SK-N-SH (cell line): Measurements from ENCODE around the gene SMURF1. TPM values are rescaled to one million over a fixed set of nuclear protein-coding genes. Genes with fewer than 3 reads are reported as not detected.

ENCODE experiments used
- CTCF ChIA-PET: fragments of 300-600, 350-600 bp; formaldehyde crosslinking; extraction: SDS; loops from one replicate; lab custom pipeline; 2021; lab: Yijun Ruan, JAX
- POLR2A ChIA-PET: fragments of 350-600 bp; sonication (Branson Sonifier 250); formaldehyde crosslinking; extraction: SDS; loops from one replicate; lab custom pipeline; 2020; ENCODE audit warnings: antibody characterized with exemption, inconsistent platforms; lab: Yijun Ruan, JAX
- DNase-seq: peaks from one replicate; pipeline ENCODE4 v3.0.0; 2012
- H2AFZ ChIP-seq: fragments of 200-600 bp; sonication (generic); 2 replicates; pipeline ENCODE4 v1.8.1; 2016; ENCODE audit warnings: antibody characterized with exemption, mild to moderate bottlenecking, low read depth
- H3F3A ChIP-seq: fragments of 200-600 bp; sonication (generic); replicated peaks from 2 replicates; pipeline ENCODE3; 2016; ENCODE audit warnings: antibody characterized with exemption, mild to moderate bottlenecking; ENCODE audit not compliant: insufficient read depth
- H3K27ac ChIP-seq, 2 experiments: fragments of 200-500 bp in 1 of 2; fragments of 200-600 bp in 1 of 2; sonication (Bioruptor generic) in 1 of 2; sonication (generic), shearing (Covaris generic) in 1 of 2; 2 replicates each; pipeline versions ENCODE4 v1.5.1 to v1.6.1; 2014 to 2016; ENCODE audit warnings: low read depth in 2 of 2, inconsistent platforms in 1 of 2, low read length in 1 of 2, mild to moderate bottlenecking in 1 of 2, mixed read lengths in 1 of 2
- H3K27me3 ChIP-seq: fragments of 200-600 bp; sonication (generic), shearing (Covaris generic); 2 replicates; pipeline ENCODE4 v1.6.1; 2016; ENCODE audit warnings: mixed run types; ENCODE audit not compliant: insufficient read depth
- H3K36me3 ChIP-seq, 2 experiments: fragments of 200-500 bp in 1 of 2; fragments of 200-600 bp in 1 of 2; sonication (Bioruptor generic) in 1 of 2; sonication (generic) in 1 of 2; replicated peaks in 1 of 2; 2 replicates each; pipeline versions ENCODE3 to v1.5.1; 2014 to 2016; ENCODE audit warnings: low read length in 1 of 2, mild to moderate bottlenecking in 1 of 2; ENCODE audit not compliant: insufficient read depth in 2 of 2, control insufficient read depth in 1 of 2
- H3K4me1 ChIP-seq, 2 experiments: fragments of 200-500 bp in 1 of 2; fragments of 200-600 bp in 1 of 2; sonication (Bioruptor generic) in 1 of 2; sonication (generic), shearing (Covaris generic) in 1 of 2; 2 replicates each; pipeline versions ENCODE4 v1.5.1 to v1.6.1; 2014 to 2016; ENCODE audit warnings: low read depth in 1 of 2, low read length in 1 of 2, mixed run types in 1 of 2; ENCODE audit not compliant: insufficient read depth in 2 of 2, control insufficient read depth in 1 of 2
- H3K4me2 ChIP-seq: fragments of 200-600 bp; sonication (generic), shearing (Covaris generic); 2 replicates; pipeline ENCODE4 v1.6.1; 2017; ENCODE audit warnings: mixed run types
- H3K4me3 ChIP-seq, 2 experiments: fragments of 200-500 bp in 1 of 2; fragments of 200-600 bp in 1 of 2; sonication (Bioruptor generic) in 1 of 2; sonication (generic), shearing (Covaris generic) in 1 of 2; 2 replicates each; pipeline versions ENCODE4 v1.5.1 to v1.8.1; 2014 to 2016; ENCODE audit warnings: low read depth in 2 of 2, inconsistent platforms in 1 of 2, low read length in 1 of 2, mild to moderate bottlenecking in 1 of 2, mixed read lengths in 1 of 2, moderate library complexity in 1 of 2
- H3K79me2 ChIP-seq: fragments of 200-600 bp; sonication (generic); 2 replicates; pipeline ENCODE4 v1.8.1; 2017; ENCODE audit warnings: mild to moderate bottlenecking; ENCODE audit not compliant: insufficient read depth
- H3K9ac ChIP-seq: fragments of 200-600 bp; sonication (generic); 2 replicates; pipeline ENCODE4 v1.6.1; 2017; ENCODE audit warnings: mixed run types
- H3K9me2 ChIP-seq: fragments of 200-600 bp; sonication (generic); 2 replicates; pipeline ENCODE4 v1.6.1; 2017; ENCODE audit warnings: mixed run types
- H3K9me3 ChIP-seq: fragments of 200-600 bp; sonication (generic); 2 replicates; pipeline ENCODE4 v1.6.1; 2017; ENCODE audit warnings: mixed run types, mild to moderate bottlenecking, moderate library complexity
- H4K20me1 ChIP-seq: fragments of 200-600 bp; sonication (generic); 2 replicates; pipeline ENCODE4 v1.6.1; 2017; ENCODE audit warnings: mild to moderate bottlenecking, mixed run types; ENCODE audit not compliant: insufficient read depth
- CHD2 ChIP-seq: fragments of 150-350 bp; IDR thresholded peaks from 2 replicates; pipeline ENCODE4 v1.6.1; 2018; ENCODE audit warnings: low read length; ENCODE audit not compliant: partially characterized antibody
- EZH2phosphoT487 ChIP-seq: fragments of 200-600 bp; sonication (generic); IDR thresholded peaks from 2 replicates; pipeline ENCODE4 v1.6.1; 2017; ENCODE audit warnings: low read depth, mixed run types, mild to moderate bottlenecking, antibody characterized with exemption, moderate library complexity, borderline replicate concordance
- FOXM1 ChIP-seq: IDR thresholded peaks from 2 replicates; pipeline ENCODE4 v1.4.0; 2012; ENCODE audit warnings: low read depth, mild to moderate bottlenecking
- MEF2A ChIP-seq: IDR thresholded peaks from 2 replicates; pipeline ENCODE4 v1.4.0; 2012; ENCODE audit warnings: low read depth, borderline replicate concordance
- NFIC ChIP-seq: IDR thresholded peaks from 2 replicates; pipeline ENCODE4 v1.4.0; 2012; ENCODE audit warnings: borderline replicate concordance
- POLR2AphosphoS5 ChIP-seq: IDR thresholded peaks from 2 replicates; pipeline ENCODE4 v1.6.1; 2012; ENCODE audit warnings: low read depth, low read length
- RAD21 ChIP-seq: IDR thresholded peaks from 2 replicates; pipeline ENCODE4 v1.6.1; 2012; ENCODE audit warnings: mild to moderate bottlenecking, low read length
- RXRA ChIP-seq: IDR thresholded peaks from 2 replicates; pipeline ENCODE4 v1.4.0; 2012; ENCODE audit warnings: low read depth, mild to moderate bottlenecking, borderline replicate concordance
- TCF12 ChIP-seq: IDR thresholded peaks from 2 replicates; pipeline ENCODE4 v1.4.0; 2012
- TEAD4 ChIP-seq: IDR thresholded peaks from 2 replicates; pipeline ENCODE4 v1.4.0; 2012; ENCODE audit warnings: mild to moderate bottlenecking, borderline replicate concordance; ENCODE audit not compliant: insufficient read depth
- YY1 ChIP-seq: IDR thresholded peaks from 2 replicates; pipeline ENCODE4 v1.4.0; 2012; ENCODE audit warnings: low read depth, mild to moderate bottlenecking
- WGBS: methylation state at CpG from one replicate; pipeline ENCODE4 v1.1.6; 2017; ENCODE audit warnings: low lambda C conversion rate; 5-methylcytosine and 5-hydroxymethylcytosine counted together
- polyA plus RNA-seq, 3 experiments: library from polyadenylated mRNA; depleted of rRNA; stranded (reverse); fragments of >200 nt; gene quantifications; 2 replicates each; pipeline ENCODE4 v1.2.3, GENCODE V29; 2012
- TF ChIP-seq, protein P1 (sequence below): fragments of 150-350 bp; IDR thresholded peaks from 2 replicates; pipeline ENCODE4 v1.6.1; 2016; ENCODE audit warnings: mild to moderate bottlenecking, low read depth, low read length
- TF ChIP-seq, protein P2 (sequence below): IDR thresholded peaks from 2 replicates; pipeline ENCODE4; 2012

Gene SMURF1
- polyA plus RNA-seq, 1 of the 3 experiments (the other 2 are of a cell fraction): 12.9 TPM

DNA sequence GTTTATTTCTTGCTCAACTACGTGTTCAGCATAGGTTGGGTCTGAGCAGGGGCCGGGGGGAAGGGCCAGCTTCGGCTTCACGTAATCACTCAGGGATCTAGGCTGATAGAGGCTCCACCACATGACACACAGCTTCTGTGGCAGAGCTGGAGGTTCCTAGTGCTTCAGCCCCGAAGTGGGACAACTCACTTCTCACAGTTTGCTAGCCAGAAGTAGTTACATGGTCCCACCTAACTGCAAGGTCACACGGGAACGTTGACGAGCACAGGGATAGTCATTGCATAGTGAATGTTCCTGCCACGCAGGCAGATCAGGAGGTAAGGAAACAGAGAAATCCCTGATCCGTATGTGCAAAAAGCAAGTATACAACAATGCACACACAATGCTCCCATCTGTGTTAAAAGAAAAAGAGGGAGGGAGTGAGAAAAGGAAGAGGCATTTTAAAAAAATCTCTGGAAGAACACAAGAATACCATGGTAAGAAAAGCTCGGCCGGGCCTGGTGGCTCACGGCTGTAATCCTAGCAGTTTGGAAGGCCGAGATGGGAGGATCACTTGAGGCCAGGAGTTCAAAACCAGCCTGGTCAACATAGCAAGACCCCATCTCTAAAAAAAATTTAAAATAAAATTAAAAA, 16.9 kb downstream of the SMURF1 start (continued):
- no peak for TF ChIP-seq YY1

DNA sequence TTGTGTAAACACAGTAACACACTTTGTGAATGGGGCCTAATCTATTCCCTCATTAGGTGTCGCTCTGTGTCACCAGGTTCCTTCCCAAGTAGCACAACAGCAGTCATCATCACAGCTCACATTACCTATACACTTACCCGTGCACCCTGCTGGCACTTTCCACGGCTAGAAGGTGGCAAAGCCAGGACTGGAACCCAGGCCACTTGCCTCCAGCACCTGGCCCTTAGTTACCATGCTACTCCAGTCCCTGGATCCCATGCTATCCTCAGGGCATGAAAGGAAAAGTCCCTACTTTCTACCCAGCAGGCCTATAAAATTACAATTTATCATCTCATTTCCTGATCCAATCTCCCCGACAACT, 18.4 kb downstream of the SMURF1 start:
- no peak overlapping the region for H2AFZ ChIP-seq
- no peaks in the 10 kb centered on the region for H3K9me3 ChIP-seq
- no peak overlapping the region for H3K4me3 ChIP-seq
- H3K9ac ChIP-seq: no peak overlapping the region
- peaks cover 5% of the 10 kb centered on the region for H3F3A ChIP-seq
- CTCF ChIA-PET: interaction anchor here (1.0 kb wide), 1 partner anchor 157 kb away, joined by 4 read pairs; no protein-coding TSS in a partner anchor
- peaks cover 9 to 16% of the 10 kb centered on the region in 2 experiments; a peak in 3 of 4 replicates for H3K4me1 ChIP-seq
- POLR2A ChIA-PET: interaction anchor here (0.6 kb wide), 1 partner anchor 90 kb away, joined by 4 read pairs; no protein-coding TSS in a partner anchor
- H3K9me2 ChIP-seq: no peaks in the 10 kb centered on the region
- H3K27me3 ChIP-seq: no peaks in the 10 kb centered on the region
- no peak for DNase-seq
- 94% methylated on average over 4 of the region's 4 CpGs for WGBS
- no peak overlapping the region for H3K27ac ChIP-seq
- H3K36me3 ChIP-seq: peaks cover 0 to under 1% of the 10 kb centered on the region in 2 experiments
- no peak for TF ChIP-seq MEF2A
- TF ChIP-seq RAD21: no peak
- H3K4me2 ChIP-seq: no peak overlapping the region
- peaks cover 100% of the 10 kb centered on the region for H3K79me2 ChIP-seq
- peaks cover 93% of the 10 kb centered on the region for H4K20me1 ChIP-seq

DNA sequence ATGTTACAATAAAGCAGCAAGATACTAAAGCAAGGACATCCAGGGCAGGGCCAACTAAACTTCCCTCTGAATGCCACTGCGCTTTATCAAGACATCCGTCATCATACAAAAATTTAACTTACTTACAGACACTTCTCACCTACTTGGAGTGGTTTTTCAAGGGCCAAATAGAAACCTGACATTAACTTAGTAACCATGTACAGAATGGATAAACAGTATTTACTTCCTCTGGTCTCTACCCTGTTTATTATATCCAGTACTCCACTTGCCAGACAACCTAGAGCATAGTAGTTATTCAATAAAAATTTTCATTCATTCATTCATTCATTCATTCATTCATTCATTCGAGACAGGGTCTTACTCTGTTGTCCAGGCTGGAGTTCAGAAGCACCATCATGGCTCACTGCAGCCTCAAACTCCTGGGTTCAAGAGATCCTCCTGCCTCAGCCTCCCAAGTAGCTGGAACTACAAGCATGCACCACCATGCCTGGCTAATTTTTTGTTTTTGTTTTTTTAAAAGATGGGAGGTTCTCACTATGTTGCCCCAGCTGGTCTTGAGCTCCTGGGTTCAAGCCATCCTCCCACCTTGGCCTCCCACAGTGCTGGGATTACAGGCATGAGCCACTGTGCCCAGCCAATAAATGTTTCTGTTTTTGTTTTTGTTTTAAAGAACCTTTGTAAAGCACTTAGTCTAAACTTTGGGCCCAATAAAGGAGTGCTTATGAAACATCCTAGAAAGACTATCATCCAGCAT, 19.0 kb downstream of the SMURF1 start:
- Histone ChIP-seq H3K27me3 (no peaks in the 10 kb centered on the region), H3F3A (peaks cover 5% of the 10 kb centered on the region), H3K9ac (no peak overlapping the region), H3K4me3 (no peak overlapping the region), H3K9me2 (no peaks in the 10 kb centered on the region), H4K20me1 (peaks cover 89% of the 10 kb centered on the region), H3K79me2 (peaks cover 100% of the 10 kb centered on the region), H3K4me2 (no peak overlapping the region), H3K27ac (no peak overlapping the region), H3K9me3 (no peaks in the 10 kb centered on the region), H3K36me3 (peaks cover 0 to 5% of the 10 kb centered on the region in 2 experiments), H3K4me1 (peaks cover 9 to 16% of the 10 kb centered on the region in 2 experiments; a peak in 3 of 4 replicates), H2AFZ (no peak overlapping the region)
- no peak for DNase-seq
- TF ChIP-seq, protein P1, sequence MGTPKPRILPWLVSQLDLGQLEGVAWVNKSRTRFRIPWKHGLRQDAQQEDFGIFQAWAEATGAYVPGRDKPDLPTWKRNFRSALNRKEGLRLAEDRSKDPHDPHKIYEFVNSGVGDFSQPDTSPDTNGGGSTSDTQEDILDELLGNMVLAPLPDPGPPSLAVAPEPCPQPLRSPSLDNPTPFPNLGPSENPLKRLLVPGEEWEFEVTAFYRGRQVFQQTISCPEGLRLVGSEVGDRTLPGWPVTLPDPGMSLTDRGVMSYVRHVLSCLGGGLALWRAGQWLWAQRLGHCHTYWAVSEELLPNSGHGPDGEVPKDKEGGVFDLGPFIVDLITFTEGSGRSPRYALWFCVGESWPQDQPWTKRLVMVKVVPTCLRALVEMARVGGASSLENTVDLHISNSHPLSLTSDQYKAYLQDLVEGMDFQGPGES: no peak
- no peak for TF ChIP-seq RAD21
- no peak for TF ChIP-seq CHD2
- no peak for TF ChIP-seq TCF12
- no peak for TF ChIP-seq RXRA
- no peak for TF ChIP-seq EZH2phosphoT487
- no peak for TF ChIP-seq POLR2AphosphoS5
- no peak for TF ChIP-seq TEAD4
- no peak for TF ChIP-seq NFIC
- TF ChIP-seq, protein P2, sequence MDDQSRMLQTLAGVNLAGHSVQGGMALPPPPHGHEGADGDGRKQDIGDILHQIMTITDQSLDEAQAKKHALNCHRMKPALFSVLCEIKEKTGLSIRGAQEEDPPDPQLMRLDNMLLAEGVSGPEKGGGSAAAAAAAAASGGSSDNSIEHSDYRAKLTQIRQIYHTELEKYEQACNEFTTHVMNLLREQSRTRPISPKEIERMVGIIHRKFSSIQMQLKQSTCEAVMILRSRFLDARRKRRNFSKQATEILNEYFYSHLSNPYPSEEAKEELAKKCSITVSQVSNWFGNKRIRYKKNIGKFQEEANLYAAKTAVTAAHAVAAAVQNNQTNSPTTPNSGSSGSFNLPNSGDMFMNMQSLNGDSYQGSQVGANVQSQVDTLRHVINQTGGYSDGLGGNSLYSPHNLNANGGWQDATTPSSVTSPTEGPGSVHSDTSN: no peak
- no peak for TF ChIP-seq FOXM1
- 88% methylated on average over 3 of the region's 3 CpGs for WGBS
- ChIA-PET POLR2A (interaction anchor here (0.6 kb wide), 1 partner anchor 90 kb away, joined by 4 read pairs; no protein-coding TSS in a partner anchor), CTCF (interaction anchor here (1.0 to 1.6 kb wide), 3 partner anchors 16 to 158 kb away, joined by 3 to 5 read pairs (median 4); no protein-coding TSS in a partner anchor)
